B cell (primary cell): ENCODE results near the gene ACR. TPM values are rescaled to one million over a fixed set of nuclear protein-coding genes. Genes with fewer than 3 reads are reported as not detected.

Source experiments
- ATAC-seq: fragments of 200-7000 bp; cut with Tn5 transposase; one replicate; pipeline ENCODE4 v1.10.0; 2021; ENCODE audit warnings: low read depth, mild to moderate bottlenecking, moderate number of reproducible peaks, moderate library complexity
- CTCF ChIA-PET: fragments of 350-600 bp; sonication (Branson Sonifier 250); formaldehyde crosslinking; loops from one replicate; lab custom pipeline; 2021; ENCODE audit warnings: antibody characterized with exemption, inconsistent platforms; lab: Charles Lee
- POLR2A ChIA-PET: fragments of 350-600 bp; sonication (Branson Sonifier 250); formaldehyde crosslinking; loops from one replicate; lab custom pipeline; 2021; ENCODE audit warnings: antibody characterized with exemption; lab: Charles Lee
- DNase-seq: peaks from one replicate; pipeline ENCODE4 v3.0.0; 2013
- H2AFZ ChIP-seq: 2 replicates; pipeline ENCODE4 v1.6.1; 2012; ENCODE audit warnings: mild to moderate bottlenecking, low read depth, low read length; ENCODE audit not compliant: insufficient read depth, poor library complexity, severe bottlenecking
- H3K27ac ChIP-seq, 2 donors: 1 replicate in 1 of 2; 2 replicates in 1 of 2; pipeline ENCODE4 v1.5.1; 2012 to 2013; ENCODE audit warnings: low read length in 2 of 2, mild to moderate bottlenecking in 2 of 2, moderate library complexity in 1 of 2
- H3K27me3 ChIP-seq, 4 experiments: fragments of 200-600 bp in 1 of 4; sonication (generic) in 1 of 4; replicated peaks in 1 of 4; 1 replicate in 2 of 4; 2 replicates in 2 of 4; pipeline versions ENCODE4 v1.6.1 to v1.7.0; 2013 to 2016; ENCODE audit warnings: low read length in 3 of 4, mild to moderate bottlenecking in 2 of 4, mixed read lengths in 1 of 4, moderate library complexity in 1 of 4; ENCODE audit not compliant: insufficient read depth in 4 of 4, control insufficient read depth in 3 of 4; ENCODE audit errors: control extremely low read depth in 1 of 4
- H3K36me3 ChIP-seq, 2 experiments: replicated peaks in 1 of 2; 1 replicate in 1 of 2; 2 replicates in 1 of 2; pipeline versions ENCODE4 v1.6.1 to v1.7.1; 2013; ENCODE audit warnings: low read length in 1 of 2; ENCODE audit not compliant: insufficient read depth in 2 of 2, control insufficient read depth in 1 of 2; ENCODE audit errors: control extremely low read depth in 1 of 2, extremely low read depth in 1 of 2
- H3K4me1 ChIP-seq, 2 donors: fragments of 200-600 bp in 1 of 2; sonication (generic) in 1 of 2; 1 replicate in 1 of 2; 2 replicates in 1 of 2; pipeline versions ENCODE4 v1.5.1 to v1.6.1; 2013 to 2017; ENCODE audit warnings: low read length in 2 of 2; ENCODE audit not compliant: control insufficient read depth in 2 of 2, insufficient read depth in 2 of 2
- H3K4me2 ChIP-seq: replicated peaks from 2 replicates; pipeline ENCODE3; 2012; ENCODE audit warnings: mild to moderate bottlenecking, low read depth, low read length; ENCODE audit not compliant: poor library complexity, severe bottlenecking
- H3K4me3 ChIP-seq, 5 experiments: fragments of 200-600 bp in 1 of 5; sonication (generic) in 1 of 5; 1 replicate in 3 of 5; 2 replicates in 2 of 5; pipeline versions ENCODE4 v1.5.1 to v1.7.0; 2011 to 2016; ENCODE audit warnings: low read length in 4 of 5, mild to moderate bottlenecking in 4 of 5, low read depth in 2 of 5, control low read depth in 1 of 5, moderate library complexity in 1 of 5; ENCODE audit not compliant: insufficient read depth in 1 of 5; ENCODE audit errors: control extremely low read depth in 1 of 5, extremely low read depth in 1 of 5
- H3K79me2 ChIP-seq: fragments of 200-600 bp; sonication (generic); one replicate; pipeline ENCODE4 v1.6.0; 2016; ENCODE audit warnings: low read length; ENCODE audit not compliant: control insufficient read depth, insufficient read depth
- H3K9ac ChIP-seq: fragments of 200-600 bp; sonication (generic); 2 replicates; pipeline ENCODE4 v1.6.1; 2017; ENCODE audit warnings: mild to moderate bottlenecking, low read length, moderate library complexity
- H3K9me3 ChIP-seq, 3 donors: one replicate each; pipeline versions ENCODE4 v1.6.1 to v1.7.1; 2013; ENCODE audit warnings: low read length in 2 of 3; ENCODE audit not compliant: control insufficient read depth in 2 of 3, insufficient read depth in 1 of 3; ENCODE audit errors: control extremely low read depth in 1 of 3
- H4K20me1 ChIP-seq: 2 replicates; pipeline ENCODE4 v1.6.0; 2012; ENCODE audit warnings: mild to moderate bottlenecking, low read length; ENCODE audit not compliant: insufficient read depth, control insufficient read depth, poor library complexity, severe bottlenecking
- H3K27ac Mint-ChIP-seq: one replicate; pipeline ENCODE4 v1.8.0; 2021; ENCODE audit warnings: mixed read lengths
- H3K27me3 Mint-ChIP-seq: one replicate; pipeline ENCODE4 v1.8.0; 2021; ENCODE audit warnings: mixed read lengths
- H3K4me1 Mint-ChIP-seq: one replicate; pipeline ENCODE4 v1.8.0; 2021; ENCODE audit warnings: mixed read lengths
- H3K4me3 Mint-ChIP-seq: one replicate; pipeline ENCODE4 v1.8.0; 2021; ENCODE audit warnings: mixed read lengths
- H3K9me3 Mint-ChIP-seq: one replicate; pipeline ENCODE4 v1.8.0; 2022; ENCODE audit warnings: mixed read lengths; ENCODE audit not compliant: insufficient read depth
- CTCF ChIP-seq: fragments of 200-600 bp; IDR thresholded peaks from one replicate; pipeline ENCODE4 v1.8.0; 2022; ENCODE audit warnings: antibody characterized with exemption, mild to moderate bottlenecking
- EZH2 ChIP-seq: IDR thresholded peaks from 2 replicates; pipeline ENCODE4 v1.6.1; 2012; ENCODE audit warnings: borderline replicate concordance, low read depth, mild to moderate bottlenecking, moderate library complexity, low read length; ENCODE audit not compliant: insufficient read depth, poor library complexity, severe bottlenecking
- WGBS: methylation state at CpG from one replicate; pipeline ENCODE4 v1.1.5; 2013; ENCODE audit warnings: missing lambda C conversion rate; ENCODE audit not compliant: insufficient coverage; 5-methylcytosine and 5-hydroxymethylcytosine counted together
- intact Hi-C: fragments of 100-400 bp; cut with micrococcal nuclease; formaldehyde crosslinking; loops from one replicate; pipeline ENCODE4 v1.10.0; 2022
- polyA plus RNA-seq: library from polyadenylated mRNA; depleted of rRNA; stranded (reverse); fragments of >200 nt; gene quantifications from 2 replicates; pipeline ENCODE4 v1.2.3, GENCODE V29; 2012
- total RNA-seq, 2 donors: library from RNA; stranded (reverse); fragments of 120-200 nt in 1 of 2; gene quantifications; 1 replicate in 1 of 2; 2 replicates in 1 of 2; pipeline versions ENCODE4 v1.2.3 to v1.2.4, GENCODE V29; 2013 to 2022

ACR gene
- total and polyA plus RNA-seq, 2 donors (not counting 1 experiment from before 2014, with no cell fraction given), result not detected

GRCh38 chr22:50712341-50713007 lies 25.5 kb upstream of the ACR start:
- Histone ChIP-seq H3K9me3 (peaks cover 0 to 4% (median 0%) of the 10 kb centered on the region in 3 donors), H3K36me3 (no peaks in the 10 kb centered on the region), H3K79me2 (no peaks in the 10 kb centered on the region), H3K9ac (no peak overlapping the region), H2AFZ (no peak overlapping the region), H3K4me2 (no peak overlapping the region), H3K4me1 (no peaks in the 10 kb centered on the region), H3K4me3 (no peak overlapping the region), H4K20me1 (no peaks in the 10 kb centered on the region), H3K27me3 (no peaks in the 10 kb centered on the region), H3K27ac (no peak overlapping the region)
- no peak for ATAC-seq
- peaks cover 15% of the 10 kb centered on the region for H3K27me3 Mint-ChIP-seq
- no peak for DNase-seq
- no peak overlapping the region for H3K4me3 Mint-ChIP-seq
- peaks cover 4% of the 10 kb centered on the region for H3K9me3 Mint-ChIP-seq
- POLR2A ChIA-PET, result no interaction called here
- TF ChIP-seq CTCF, result no peak
- no peak for TF ChIP-seq EZH2
- 89% methylated on average over 7 of the region's 9 CpGs for WGBS
- intact Hi-C loops, result no loop called here
- CTCF ChIA-PET, result no interaction called here
- no peaks in the 10 kb centered on the region for H3K4me1 Mint-ChIP-seq
- no peak overlapping the region for H3K27ac Mint-ChIP-seq

GRCh38 chr22:50713008-50713385 lies 25.0 kb upstream of the ACR start:
- intact Hi-C loops, result no loop called here
- POLR2A ChIA-PET, result no interaction called here

More at GRCh38 chr22:50713008-50713385, 25.0 kb upstream of the ACR start:
- Histone ChIP-seq H3K27me3 (no peaks in the 10 kb centered on the region), H4K20me1 (no peaks in the 10 kb centered on the region), H3K4me2 (no peak overlapping the region), H3K4me3 (no peak overlapping the region), H3K36me3 (no peaks in the 10 kb centered on the region), H2AFZ (no peak overlapping the region), H3K9me3 (peaks cover 0 to 4% (median 0%) of the 10 kb centered on the region in 3 donors), H3K9ac (no peak overlapping the region), H3K4me1 (no peaks in the 10 kb centered on the region), H3K27ac (no peak overlapping the region), H3K79me2 (no peaks in the 10 kb centered on the region)
- H3K4me1 Mint-ChIP-seq, result no peaks in the 10 kb centered on the region
- TF ChIP-seq EZH2 (no peak), CTCF (no peak)
- CTCF ChIA-PET, result no interaction called here
- no peak overlapping the region for H3K4me3 Mint-ChIP-seq
- 90% methylated on average over 9 of the region's 13 CpGs for WGBS
- no peak overlapping the region for H3K27ac Mint-ChIP-seq
- H3K27me3 Mint-ChIP-seq, result peaks cover 18% of the 10 kb centered on the region
- H3K9me3 Mint-ChIP-seq, result peaks cover 4% of the 10 kb centered on the region
- no peak for DNase-seq
- ATAC-seq, result no peak
